Spleen (tissue), 7 donors: ENCODE results near the gene CMC4.

ENCODE experiments used
- CTCF ChIP-seq, 11 experiments: fragments of 200-600 bp in 7 of 11; fragments of 450-650 bp in 4 of 11; sonication (generic) in 4 of 11; IDR thresholded peaks in 8 of 11; conservative IDR thresholded peaks in 3 of 11; 1 replicate in 7 of 11; 2 replicates in 4 of 11; pipeline versions ENCODE4 v1.4.0 to v1.8.0; 2016 to 2021; ENCODE audit warnings: antibody characterized with exemption in 11 of 11, inconsistent platforms in 4 of 11, mild to moderate bottlenecking in 1 of 11
- POLR2A ChIP-seq, 3 donors: fragments of 450-650 bp; IDR thresholded peaks; one replicate each; pipeline ENCODE4 v1.5.1; 2017; ENCODE audit warnings: antibody characterized with exemption in 3 of 3, mild to moderate bottlenecking in 1 of 3
- donor health status: DM: no; HTN: no; CAD: no; lungs with moderate emphysema.
- donor health status: DM: no; HTN: no; CAD: no.
- donor health status: DM: no; HTN: no; CAD: no.

- TF ChIP-seq POLR2A (IDR thresholded peaks at IDR 0.05) (no peak), CTCF (IDR thresholded peaks at IDR 0.05 in 8 of 11, conservative IDR thresholded peaks at IDR 0.05 in 3 of 11) (no peak)
Measured at GRCh38 chrX:155070038-155070437, 898 bp downstream of the CMC4 start.
